RWPE1 (cell line): ENCODE results near the gene OLIG1.
A peak's percentile ranks its signal among the peaks of the same experiment; 100 is the strongest.

Experiments used
- CTCF ChIA-PET: fragments of 350-600 bp; sonication (Branson Sonifier 250); formaldehyde crosslinking; extraction: SDS; loops from one replicate; lab custom pipeline; 2021; lab: Yijun Ruan, JAX
- POLR2A ChIA-PET: fragments of 400-600 bp; formaldehyde crosslinking; extraction: SDS; loops from one replicate; lab custom pipeline; 2020; ENCODE audit warnings: antibody characterized with exemption; ENCODE audit not compliant: low non-redundant PET; lab: Yijun Ruan, JAX
- DNase-seq: peaks from one replicate; pipeline ENCODE4 v3.0.0; 2012; ENCODE audit warnings: low spot score
- H3K27ac ChIP-seq: fragments of 450-650 bp; 2 replicates; pipeline ENCODE4 v1.5.1; 2017
- CTCF ChIP-seq: fragments of 450-650 bp; conservative IDR thresholded peaks from 2 replicates; pipeline ENCODE4 v1.5.1; 2017; ENCODE audit warnings: low read depth, mild to moderate bottlenecking

The OLIG1 gene

GRCh38 chr21:33036430-33037162, 33.3 kb upstream of the OLIG1 start:
- H3K27ac ChIP-seq, result no peak overlapping the region
- no peak for TF ChIP-seq CTCF
- no peak for DNase-seq
- ChIA-PET CTCF (no interaction called here), POLR2A (no interaction called here)

GRCh38 chr21:33037501-33037900, 32.4 kb upstream of the OLIG1 start:
- H3K27ac ChIP-seq, result no peak overlapping the region
- CTCF ChIA-PET, result interaction anchor here (0.7 kb wide), 1 partner anchor 24 kb away, joined by 4 read pairs; no protein-coding TSS in a partner anchor
- no peak for TF ChIP-seq CTCF
- DNase-seq, result no peak
- POLR2A ChIA-PET, result no interaction called here

GRCh38 chr21:33039536-33039935, 30.4 kb upstream of the OLIG1 start:
- H3K27ac ChIP-seq, result no peak overlapping the region
- TF ChIP-seq CTCF, result no peak
- ChIA-PET CTCF (no interaction called here), POLR2A (no interaction called here)
- DNase-seq, result no peak

- TF ChIP-seq CTCF, result no peak
- ChIA-PET CTCF (interaction anchor here (0.6 to 0.7 kb wide), 2 partner anchors 46 to 232 kb away, joined by 3 to 7 read pairs; no protein-coding TSS in a partner anchor), POLR2A (no interaction called here)
Observed at GRCh38 chr21:33040215-33040614, 29.7 kb upstream of the OLIG1 start.

GRCh38 chr21:33041981-33042380, 28.0 kb upstream of the OLIG1 start:
- CTCF ChIA-PET, result interaction anchor here (0.6 kb wide), 1 partner anchor 10 kb away, joined by 3 read pairs; no protein-coding TSS in a partner anchor
- POLR2A ChIA-PET, result no interaction called here
- no peak for DNase-seq
- no peak overlapping the region for H3K27ac ChIP-seq
- no peak for TF ChIP-seq CTCF

More at GRCh38 chr21:33040215-33040614, 29.7 kb upstream of the OLIG1 start:
- DNase-seq, result no peak
- H3K27ac ChIP-seq, result no peak overlapping the region

GRCh38 chr21:33042812-33043211, 27.1 kb upstream of the OLIG1 start:
- ChIA-PET POLR2A (no interaction called here), CTCF (no interaction called here)
- no peak for TF ChIP-seq CTCF
- DNase-seq, result peak; percentile 73
- no peak overlapping the region for H3K27ac ChIP-seq
